Astrocyte of the spinal cord (primary cell): Measurements from ENCODE around the gene SLC4A8.

Experiments
- DNase-seq: peaks from one replicate; pipeline ENCODE4 v3.0.0; 2011; ENCODE audit warnings: low read depth, low spot score
- H3K4me3 ChIP-seq: 2 replicates; pipeline ENCODE4 v1.5.1; 2011; ENCODE audit warnings: low read depth, mild to moderate bottlenecking, low read length, moderate library complexity
- CTCF ChIP-seq: IDR thresholded peaks from 2 replicates; pipeline ENCODE4 v1.5.1; 2012; ENCODE audit warnings: low read depth, mild to moderate bottlenecking, low read length, inconsistent platforms
- in situ Hi-C: cut with HindIII; loops from 2 replicates; pipeline ENCODE4 v1.10.0; 2017; ENCODE audit warnings: low sequenced_read_pairs

SLC4A8 gene

GRCh38 chr12:51525518-51525917, 100.9 kb downstream of the SLC4A8 start:
- no peak overlapping the region for H3K4me3 ChIP-seq
- in situ Hi-C loops, result no loop called here
- TF ChIP-seq CTCF, result no peak
- DNase-seq, result no peak

- no peak overlapping the region for H3K4me3 ChIP-seq
- no peak for TF ChIP-seq CTCF
- in situ Hi-C loops, result no loop called here
- no peak for DNase-seq
Measured at GRCh38 chr12:51527966-51528365, 103.3 kb downstream of the SLC4A8 start.

GRCh38 chr12:51528852-51529650, 104.4 kb downstream of the SLC4A8 start:
- no peak for TF ChIP-seq CTCF

GRCh38 chr12:51529651-51529970, 105.0 kb downstream of the SLC4A8 start:
- in situ Hi-C loops, result no loop called here
- TF ChIP-seq CTCF, result no peak
- no peak for DNase-seq

More at GRCh38 chr12:51528852-51529650, 104.4 kb downstream of the SLC4A8 start:
- no peak overlapping the region for H3K4me3 ChIP-seq
- DNase-seq, result no peak
- in situ Hi-C loops, result no loop called here

GRCh38 chr12:51530208-51530607, 105.6 kb downstream of the SLC4A8 start:
- no peak for DNase-seq
- in situ Hi-C loops, result no loop called here
- TF ChIP-seq CTCF, result no peak
- H3K4me3 ChIP-seq, result no peak overlapping the region

More at GRCh38 chr12:51529651-51529970, 105.0 kb downstream of the SLC4A8 start:
- H3K4me3 ChIP-seq, result no peak overlapping the region

- no peak for TF ChIP-seq CTCF
- H3K4me3 ChIP-seq, result no peak overlapping the region
- in situ Hi-C loops, result no loop called here
- DNase-seq, result no peak
Measured at GRCh38 chr12:51531284-51531977, 106.8 kb downstream of the SLC4A8 start.
